ENCODE measurements around the gene RGS3.

RGS3 gene

DNA sequence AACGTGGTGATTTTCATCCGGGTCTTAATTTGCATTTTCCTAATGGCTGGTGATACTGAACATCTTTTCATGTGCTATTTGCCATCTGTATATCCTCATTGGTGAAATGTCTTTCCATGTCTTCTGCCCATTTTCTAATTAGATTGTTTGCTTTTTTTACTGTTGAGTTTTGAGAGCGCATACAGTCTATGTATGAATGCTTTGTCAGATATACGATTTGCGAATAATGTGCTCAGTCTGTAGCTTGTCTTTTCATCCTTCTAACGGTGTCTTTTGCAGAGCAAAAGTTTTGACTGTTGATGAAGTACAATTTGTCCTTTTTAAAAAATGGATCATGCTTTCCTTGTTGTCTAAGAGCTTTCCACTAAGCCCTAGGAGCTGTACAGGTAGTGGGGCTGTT lies 143.0 kb downstream of the RGS3 start:
- no peak for DNase-seq

DNA sequence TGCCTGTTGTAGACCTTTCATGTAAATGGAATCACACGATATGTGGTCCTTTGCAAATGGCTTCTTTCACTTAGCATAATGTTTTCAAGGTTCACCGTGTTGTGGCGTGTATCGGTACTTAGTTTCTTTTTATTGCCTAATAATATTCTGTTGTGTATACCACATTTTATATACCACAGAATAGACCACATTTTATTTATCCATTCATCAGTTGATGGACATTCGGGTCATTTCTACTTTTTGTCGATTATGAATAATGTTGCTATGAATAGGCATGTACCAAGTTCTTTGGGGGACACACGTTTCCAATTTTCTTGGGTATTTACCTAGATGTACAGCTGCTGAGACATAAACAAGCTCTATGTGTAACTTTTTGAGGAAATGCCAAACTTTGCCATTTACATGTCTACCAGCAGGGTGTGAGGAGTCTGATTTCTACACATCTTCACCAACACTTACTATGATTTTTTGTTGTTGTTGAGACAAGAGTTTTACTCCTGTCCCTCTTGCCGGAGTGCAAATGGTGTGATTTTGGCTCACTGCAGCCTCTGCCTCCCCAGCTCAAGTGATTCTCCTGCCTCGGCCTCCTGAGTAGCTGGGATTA lies 144.7 kb downstream of the RGS3 start:
- no peak for DNase-seq

DNA sequence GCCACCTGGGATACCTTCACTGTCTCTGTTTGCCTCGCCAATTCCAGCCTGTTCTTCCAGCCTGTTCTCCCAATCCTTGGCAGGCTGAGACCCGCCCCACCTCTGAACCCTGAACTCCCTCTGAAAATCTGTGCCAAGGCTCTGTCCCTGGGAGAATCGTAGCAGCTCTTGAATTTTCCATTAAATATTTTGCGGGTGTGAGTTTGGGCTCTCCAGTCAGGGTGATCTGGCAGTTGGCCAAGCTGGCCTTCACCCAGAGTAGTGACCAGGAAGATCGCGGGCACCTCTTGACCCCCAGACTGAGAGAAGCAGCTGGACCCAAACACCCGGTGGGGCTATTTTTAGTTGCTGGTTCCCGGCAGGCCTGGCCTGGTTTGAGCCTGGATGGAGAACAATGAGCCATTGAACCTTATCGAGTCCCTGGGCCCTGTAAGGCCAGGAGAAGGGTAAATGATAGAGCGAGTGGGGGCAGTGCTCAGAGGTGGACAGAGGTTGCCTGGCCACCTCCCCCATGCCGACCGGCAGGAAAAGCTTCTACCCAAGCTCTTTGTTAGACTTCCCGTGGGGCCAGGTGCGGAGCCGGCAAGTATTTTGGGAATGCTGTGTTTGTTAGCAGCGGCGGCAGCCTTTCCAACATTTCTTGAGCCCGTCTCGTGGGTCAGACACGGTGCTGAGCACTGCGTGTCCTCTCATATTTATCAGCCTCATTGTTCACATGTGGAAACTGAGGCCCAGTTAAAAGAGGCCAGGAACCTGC lies 146.2 kb downstream of the RGS3 start:
- no peak for DNase-seq

DNA sequence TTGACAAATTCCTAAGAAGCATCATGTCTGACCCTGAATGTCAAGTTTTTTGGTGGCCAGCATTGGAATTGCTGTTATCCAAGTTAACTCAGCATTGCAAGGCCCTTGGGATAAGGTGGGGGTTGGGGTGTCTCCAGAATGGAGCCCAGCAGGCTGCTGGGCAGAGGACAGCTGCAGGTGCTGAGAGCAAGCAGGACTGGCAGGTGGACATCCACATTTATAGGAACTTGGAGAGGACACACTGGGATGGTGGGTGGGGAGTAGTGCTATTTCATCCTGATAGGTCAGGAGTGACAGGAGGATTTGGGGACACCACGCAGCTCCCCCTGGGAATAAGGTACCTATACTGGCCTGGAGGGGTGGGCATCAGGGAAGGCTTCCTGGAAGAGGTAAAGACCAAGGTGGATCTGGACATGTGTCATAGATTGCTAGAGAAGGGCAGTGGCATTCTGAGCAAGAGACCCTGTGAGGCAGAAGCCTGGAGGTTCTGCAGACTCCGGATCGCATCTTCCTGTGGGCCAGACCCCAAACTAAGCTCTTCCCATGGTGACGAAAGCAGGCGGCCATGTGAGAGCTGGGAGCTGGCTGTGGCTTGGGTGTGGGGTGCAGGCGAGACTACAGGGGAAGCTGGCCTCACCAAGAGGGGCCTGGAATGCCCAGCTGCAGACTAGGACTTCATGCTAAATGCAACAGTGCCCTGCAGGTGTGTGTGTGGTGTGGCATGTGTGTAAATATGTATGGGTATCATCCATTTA lies 148.1 kb downstream of the RGS3 start:
- DNase-seq = no peak

DNA sequence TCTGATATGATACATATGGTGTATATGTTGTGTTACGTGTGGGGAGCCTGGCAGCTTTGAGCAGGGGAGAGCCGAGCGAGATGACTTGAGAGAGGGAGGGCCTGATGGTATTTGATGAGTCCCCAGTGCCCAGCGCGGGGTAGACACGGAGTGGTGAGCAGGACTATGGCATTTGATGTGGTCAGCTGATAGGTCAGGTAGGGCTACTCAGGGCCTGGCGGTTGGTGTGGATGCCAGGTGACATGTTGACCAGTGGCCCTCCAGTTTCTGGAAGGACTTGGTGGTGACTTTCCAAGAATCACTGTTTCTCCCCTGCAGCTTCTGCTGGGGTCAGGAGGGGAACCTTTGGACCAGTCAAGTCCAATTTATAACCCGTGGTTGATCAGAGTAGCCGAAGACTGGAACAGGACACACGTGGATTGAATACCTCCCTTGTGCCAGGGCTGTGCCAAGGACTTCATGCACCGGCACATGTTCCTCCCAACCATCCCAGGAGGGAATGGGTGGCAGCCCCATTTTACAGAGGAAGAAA lies 148.8 kb downstream of the RGS3 start:
- no peak for DNase-seq

DNA sequence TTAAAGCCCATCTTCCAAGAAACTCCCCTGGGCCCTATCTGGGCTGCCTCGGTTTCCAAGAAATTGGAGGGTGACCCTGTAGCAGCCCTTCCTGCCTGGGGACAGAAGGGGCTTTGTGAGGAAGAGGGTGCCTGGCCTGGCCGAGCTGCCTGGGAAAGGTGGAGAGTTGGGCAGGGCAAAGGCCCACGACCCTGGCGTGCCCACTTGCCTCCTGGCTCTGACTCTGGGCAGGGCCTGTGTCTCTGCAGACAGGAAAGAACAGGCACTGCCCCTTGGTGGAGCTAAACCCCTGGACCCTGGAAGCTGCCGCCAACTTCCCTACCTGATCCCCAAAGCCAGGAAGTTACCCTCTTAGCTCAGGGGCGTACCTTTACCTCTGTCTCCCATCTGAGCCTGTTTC lies 149.3 kb downstream of the RGS3 start:
- no peak for DNase-seq

DNA sequence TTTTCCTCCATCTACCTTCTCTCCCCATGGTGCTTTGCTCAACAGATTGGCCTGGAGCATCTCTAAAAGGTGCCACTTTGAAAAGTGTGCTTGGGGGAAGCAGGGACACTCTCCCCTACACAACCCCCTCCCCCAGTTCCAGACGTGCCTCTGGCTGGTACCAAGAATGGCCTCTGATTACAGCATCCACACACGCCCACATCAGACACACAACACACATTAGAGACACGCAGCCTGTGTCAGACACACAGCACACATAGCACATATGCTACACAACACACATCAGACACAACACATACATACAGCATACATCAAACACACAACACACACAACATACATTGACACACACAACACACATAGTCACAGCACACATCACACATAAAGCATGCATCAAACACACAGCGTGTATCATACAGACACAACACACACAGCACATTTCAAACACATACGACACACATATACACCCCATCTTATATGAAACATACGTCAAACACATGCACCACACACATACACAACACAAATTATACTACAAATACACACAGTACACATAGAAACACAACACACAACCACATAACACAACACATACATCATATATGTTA lies 150.4 kb downstream of the RGS3 start:
- DNase-seq = no peak

DNA sequence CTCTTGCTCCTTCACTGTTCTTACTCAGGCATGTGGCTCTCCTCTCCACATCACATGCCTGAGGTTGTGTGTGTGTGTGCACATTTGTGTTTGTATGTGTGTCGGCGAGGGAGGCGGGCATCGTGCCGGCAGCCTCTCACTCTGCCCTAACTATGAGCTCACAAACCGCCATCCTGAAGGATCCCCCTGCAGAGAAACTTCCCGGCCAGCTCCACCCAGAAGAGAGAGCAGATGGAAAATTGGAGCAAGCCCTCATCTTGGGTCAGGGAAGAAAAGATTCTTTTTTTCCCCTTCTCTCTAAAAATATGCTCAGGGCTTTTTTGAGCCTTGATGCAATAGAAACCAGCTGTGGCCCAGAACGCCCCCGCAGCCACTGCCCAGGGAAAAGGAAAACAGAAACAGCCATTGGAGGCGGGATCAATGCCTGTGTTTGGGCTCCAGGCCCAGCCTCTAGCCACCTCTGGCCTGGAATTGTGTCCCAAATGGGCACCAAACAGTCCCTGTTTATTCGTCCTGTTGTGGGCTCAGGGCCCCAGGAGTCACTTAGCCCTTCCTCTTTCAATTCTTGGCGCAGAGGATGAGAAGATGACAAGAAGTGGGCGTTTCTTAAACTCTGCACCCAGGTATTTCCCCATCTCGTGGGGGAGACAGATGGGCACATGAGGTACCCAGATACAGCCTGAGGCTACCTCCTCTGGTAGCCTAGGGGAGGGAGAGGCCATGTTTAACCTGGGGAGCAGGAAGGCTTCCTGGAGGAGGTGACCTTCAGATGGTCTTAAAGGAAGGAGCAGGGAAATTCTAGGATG lies 151.5 kb downstream of the RGS3 start:
- no peak for DNase-seq

DNA sequence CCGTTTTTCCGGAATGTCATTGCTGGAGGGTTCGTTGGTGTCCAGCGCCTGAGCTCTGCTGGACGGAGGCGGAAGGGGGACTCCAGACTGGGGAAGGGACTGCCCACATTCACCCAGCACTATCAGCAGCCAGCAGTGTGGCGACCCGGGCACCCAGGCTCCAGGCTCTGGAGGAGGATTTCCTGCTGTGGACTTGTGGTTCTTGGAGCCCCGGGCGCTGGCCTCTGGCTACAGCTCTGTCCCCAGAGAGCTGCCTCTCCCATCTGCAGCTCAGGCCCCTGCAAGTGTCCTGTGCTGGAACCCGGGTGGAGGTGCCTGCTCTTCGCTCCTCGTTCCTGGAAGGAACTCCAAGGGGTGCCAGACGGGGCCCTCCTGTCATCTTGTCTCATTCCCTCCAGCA lies 152.6 kb downstream of the RGS3 start:
- no peak for DNase-seq

DNA sequence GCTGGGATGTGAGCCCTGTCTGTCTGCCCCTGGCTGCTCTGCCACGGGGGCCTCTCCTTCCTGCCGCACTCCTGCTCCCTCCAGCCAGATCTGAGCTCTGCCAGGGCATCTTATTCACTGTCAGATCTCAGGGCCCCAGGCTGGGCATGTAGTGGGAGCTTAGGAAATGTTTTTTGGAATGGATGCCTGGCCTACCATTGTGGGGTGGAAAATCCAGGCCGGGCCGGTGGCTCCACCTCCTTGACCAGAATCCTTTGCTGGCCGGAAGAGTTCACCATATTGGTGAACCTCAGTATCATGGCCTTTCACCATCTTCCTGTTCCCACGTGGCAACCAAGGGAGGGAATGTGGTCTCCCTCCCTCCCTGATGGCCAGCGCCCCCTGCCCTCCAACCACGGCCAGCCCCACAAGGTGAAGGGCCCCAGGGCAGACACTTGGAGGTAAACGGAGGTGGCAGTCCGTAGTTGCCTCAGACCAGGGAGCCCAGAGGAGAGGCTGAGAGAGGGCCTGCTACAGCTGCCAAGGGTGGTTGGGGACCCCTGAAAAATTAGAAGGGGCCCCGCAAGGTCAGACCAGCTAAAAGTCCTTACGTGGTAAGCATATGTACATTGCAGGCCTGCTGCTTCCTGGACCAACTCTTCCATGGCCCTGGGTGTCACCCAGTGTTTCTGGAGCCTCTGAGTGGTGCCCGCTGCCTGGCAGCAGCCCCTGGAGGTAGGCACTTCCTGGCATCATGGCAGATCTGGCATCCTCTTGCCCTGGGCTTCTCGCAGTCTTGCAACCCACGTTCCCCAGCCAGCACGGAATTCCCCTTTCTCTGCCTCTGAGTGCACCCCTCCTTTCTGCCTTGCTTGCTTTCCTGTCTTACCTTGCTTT lies 153.3 kb downstream of the RGS3 start:
- DNase-seq = no peak

DNA sequence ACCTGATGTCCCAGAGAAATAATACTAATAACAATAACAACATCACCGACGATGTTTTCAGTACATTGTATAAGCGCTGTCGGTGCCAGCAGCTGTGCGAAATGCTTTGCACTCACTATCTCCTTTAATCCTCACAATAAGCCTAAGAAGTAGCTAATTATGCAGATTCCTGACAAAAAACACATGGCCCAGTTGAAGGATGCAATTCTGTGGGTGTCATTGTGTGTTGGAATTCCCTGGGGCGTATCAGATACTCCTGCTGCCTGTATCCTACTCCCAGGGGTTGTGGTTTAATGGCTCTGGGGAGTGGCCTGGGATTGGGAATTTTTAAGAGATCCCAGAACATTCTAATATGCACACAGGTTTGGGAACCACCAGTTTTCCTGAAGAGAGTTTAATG lies 154.0 kb downstream of the RGS3 start:
- no peak for DNase-seq

DNA sequence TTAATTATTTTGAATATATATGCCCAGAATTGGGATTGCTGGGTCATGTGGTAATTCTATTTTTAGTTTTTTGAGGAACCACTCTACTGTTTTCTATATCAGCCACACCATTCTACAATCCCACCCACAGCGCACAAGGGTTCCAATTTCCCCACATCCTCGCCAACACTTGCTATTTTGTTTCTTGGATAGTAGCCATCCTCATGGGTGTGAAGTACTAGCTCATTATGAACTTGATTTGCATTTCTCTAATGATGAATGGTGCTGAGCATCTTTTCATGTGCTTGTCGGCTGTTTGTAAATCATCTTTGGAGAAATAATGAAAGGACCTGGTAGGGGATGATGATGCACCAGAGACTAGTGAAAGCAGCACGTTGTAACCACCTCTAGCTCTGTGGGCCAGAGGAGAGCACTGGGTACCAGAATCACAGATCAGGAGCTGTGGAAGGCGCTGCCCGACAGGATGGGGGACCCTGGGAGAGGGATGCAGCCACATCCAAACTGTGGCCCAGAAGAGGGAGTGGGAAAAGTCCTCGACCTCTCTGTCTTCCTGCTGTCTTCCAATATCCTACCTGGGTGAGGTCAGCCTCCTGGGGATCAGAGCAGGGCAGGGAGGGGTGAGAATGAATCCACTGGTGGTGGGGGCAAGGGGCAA lies 155.4 kb downstream of the RGS3 start:
- DNase-seq = no peak

DNA sequence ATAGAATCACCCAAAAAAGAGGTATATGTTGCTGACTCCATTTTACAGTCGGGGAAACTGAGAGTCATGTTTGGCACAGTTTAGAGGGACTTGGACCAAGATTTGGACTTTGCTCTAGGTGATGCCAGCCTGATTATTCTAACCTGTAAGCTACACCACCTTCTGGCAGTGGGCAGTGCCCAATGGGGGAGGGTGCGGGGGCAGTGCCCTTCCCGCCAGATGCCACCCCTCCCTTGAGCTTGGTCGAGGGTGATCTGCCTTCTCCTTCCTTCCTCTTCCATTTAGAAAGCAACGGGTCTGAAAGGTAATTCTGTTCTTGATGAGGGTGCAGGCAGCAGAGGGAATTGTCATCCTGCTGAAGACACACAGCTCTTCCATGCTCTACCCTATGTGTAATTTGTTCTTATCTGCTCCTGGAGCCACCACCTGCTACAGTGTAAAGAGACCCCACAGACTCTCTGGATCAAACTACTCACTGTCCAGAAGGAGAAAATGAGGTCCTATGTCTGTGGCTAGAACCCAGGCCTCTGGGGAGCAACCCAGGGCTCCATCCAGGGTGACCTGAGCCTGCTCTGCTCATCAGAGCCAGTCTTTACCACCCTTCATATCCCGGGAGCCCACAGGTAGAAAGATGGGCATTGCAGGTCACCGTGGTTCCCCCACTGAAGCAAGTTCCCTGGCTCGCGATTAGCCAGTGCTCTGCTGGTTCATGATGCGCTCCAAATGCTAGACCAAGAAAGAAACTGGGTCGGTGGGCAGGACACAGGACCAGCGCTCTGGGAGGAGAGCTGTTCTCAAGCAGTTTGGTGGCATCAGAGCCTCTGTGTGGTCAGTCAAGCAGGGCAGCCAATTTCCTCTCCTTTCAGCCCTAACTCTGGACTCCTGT lies 156.2 kb downstream of the RGS3 start:
- DNase-seq = no peak

DNA sequence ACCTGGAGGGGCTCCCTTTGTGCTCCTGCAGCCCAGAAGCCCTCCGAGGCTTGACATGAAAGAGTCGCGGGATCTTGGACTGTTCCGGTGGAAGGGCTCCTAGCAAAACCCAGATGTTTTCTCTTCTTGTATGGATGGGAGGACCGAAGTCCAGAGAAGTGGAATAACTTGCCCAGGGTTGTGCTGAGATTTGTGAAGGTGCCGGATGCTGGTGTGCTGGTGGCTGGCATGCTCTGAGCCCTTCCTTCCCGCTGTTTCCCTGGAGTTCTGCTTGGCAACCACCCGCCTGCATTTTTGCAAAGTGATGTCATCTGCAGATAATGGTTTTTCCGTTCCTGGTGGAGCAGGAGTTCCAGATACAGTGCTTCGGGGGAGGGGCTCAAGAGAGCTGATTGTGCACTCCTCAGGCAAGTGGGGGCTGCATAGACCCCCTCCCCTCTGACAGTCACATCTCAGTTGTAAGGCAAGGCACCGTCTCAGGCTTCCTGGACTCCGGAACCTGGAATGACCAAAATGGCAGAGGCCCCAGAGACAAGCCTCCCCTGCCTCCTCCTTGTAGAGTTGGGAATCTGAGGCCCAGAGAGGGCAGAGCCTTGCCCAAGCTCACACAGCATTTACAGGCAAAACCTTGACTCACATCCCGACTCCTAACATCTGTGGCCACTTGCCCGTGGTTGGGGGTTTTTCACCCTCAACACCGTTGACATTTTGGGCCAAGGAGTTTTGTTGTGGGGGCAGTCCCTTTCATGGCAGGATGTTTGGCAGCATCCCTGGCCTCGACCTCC lies 157.0 kb downstream of the RGS3 start:
- no peak for DNase-seq

DNA sequence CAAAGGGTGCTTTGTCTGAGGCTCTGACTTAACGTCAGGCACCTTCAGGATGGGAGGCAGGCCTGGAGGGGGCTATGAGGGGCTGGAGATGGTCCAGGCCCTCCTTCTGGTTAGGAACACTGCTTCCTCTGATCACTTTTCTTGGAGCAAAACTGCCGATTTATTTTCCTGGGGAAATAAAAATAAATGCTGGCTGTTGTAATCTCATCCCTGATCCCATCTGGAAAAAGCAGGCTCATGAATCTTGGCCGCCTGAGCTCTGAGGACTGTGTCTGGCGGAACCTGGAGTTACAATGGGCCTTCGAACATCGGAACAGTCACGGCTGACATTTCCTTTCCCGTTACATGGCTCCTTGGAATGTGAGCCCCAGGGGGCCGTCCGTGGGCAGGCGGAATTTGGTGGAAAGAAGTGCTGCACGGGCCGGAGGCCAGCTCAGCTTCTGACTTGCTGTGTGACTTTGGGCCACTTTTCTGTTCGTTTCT lies 157.8 kb downstream of the RGS3 start:
- no peak for DNase-seq

DNA sequence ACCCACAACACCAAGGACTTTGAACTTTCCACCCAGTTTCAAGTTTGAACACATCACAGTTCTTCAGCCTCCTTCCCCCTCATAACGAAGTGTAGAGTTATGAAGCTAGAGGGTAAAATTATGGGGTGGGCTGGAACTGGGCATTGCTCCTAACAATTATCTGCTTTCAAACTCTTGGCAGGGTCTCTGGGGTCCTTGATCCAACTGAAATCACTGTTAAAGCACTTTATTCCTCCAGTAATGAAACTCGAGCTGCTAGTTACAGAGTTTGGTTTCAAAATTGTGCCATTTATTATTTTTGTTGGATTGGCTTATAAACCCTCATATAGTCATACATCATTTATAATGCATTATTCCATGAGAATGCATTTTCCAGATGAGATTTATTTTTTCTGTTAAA lies 158.5 kb downstream of the RGS3 start:
- DNase-seq = no peak

DNA sequence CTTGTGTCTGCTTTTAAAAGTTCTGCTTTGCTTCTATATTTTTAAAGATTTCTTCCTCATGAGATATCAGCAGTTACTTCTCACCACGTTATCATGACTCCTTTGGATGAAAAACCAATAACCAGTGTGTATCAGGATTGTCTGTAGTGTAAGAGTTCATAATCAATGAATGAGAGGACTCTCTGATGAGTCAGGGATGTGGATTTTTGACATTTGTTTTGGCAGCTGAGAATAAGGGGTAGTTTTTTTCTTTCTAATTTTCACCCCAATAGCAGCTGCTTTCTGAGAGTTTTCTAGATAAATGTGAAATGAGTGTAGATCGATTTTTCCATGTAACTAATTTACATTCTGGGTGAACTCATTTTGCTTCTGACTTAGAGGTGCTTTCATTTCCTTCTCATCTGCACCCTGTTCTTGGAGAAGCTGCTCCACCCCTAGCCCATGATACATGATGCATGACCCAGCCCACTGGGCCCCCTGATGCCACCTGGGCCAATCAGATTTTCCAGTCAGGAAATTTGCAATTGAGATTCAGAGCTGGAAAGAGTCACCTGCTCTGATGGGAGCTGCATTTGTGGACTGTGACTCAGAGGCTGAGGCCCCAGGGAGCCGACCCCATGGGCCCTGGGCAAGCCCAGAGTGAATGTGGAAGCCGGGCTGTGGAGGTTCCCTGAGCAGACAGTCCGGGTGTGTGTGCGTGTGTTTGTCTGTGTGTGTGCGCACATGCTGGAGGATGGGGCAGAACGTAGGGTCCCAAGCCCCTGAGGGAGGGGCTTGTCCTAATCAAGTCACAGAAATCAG lies 159.3 kb downstream of the RGS3 start:
- no peak for DNase-seq

DNA sequence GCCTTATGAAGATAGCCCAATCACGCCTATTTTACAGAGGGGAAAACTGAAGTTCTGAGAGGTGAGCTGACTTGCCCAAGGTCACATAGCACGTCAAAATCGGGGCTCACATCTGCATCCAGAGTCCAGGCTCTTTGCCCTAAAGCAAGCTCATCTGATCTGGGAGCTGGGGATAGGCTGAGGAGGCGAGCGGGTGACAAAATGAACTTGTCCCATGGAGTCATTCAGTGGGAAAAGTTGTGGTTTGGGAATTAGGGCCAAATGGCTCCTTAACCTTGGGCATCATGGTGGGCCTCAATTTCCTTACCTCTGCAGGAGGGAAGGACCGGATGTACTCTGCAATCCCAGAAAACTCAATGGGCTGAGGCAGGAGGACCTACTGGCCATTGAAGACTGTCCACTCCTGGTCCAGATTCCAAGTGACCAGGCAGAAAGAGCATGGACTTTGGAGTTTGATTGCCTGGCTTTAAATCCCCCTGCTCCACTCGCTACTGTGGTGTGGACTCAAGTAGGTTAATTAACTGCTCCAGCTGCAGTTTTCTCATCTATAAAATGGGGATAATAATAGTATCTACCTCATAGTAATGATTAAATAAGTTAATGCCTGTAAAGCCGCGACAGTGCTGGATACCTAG lies 160.4 kb downstream of the RGS3 start:
- no peak for DNase-seq

Data from hematopoietic multipotent progenitor cell treated with erythropoietin and hydrocortisone succinate and interleukin-3 and kit ligand, for 8 days (in vitro differentiated cells).